Daoy (cell line): ENCODE measurements around the gene SUPT5H. TPM values are rescaled to one million over a fixed set of nuclear protein-coding genes. Genes with fewer than 3 reads are reported as not detected.

Source experiments
- DNase-seq: peaks from one replicate; pipeline ENCODE4 v3.0.0-alpha.2; 2015; ENCODE audit warnings: low read depth
- total RNA-seq: library from RNA; depleted of rRNA; stranded (reverse); fragments of >200 nt; shearing (Covaris generic); gene quantifications from 2 replicates; pipeline ENCODE4 v1.2.3, GENCODE V29; 2014

SUPT5H gene
- total RNA-seq, 1 experiment from 2014 or later, result 140 TPM

DNA sequence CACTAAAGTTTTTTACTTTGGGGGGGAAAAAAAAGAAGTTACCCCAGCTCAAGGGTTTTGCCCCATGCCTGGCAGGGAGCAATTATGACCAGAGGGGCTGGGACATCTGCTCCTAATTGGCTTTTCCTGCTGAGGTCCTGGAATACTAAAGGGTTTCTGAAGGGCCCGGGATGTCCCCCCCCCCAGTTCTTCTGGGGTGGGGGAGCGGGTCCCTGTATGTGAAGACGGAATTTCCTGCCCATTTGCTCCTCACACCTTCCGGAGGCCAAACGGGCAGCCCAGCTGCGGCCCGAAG, 52.3 kb downstream of the SUPT5H start:
- no peak for DNase-seq

DNA sequence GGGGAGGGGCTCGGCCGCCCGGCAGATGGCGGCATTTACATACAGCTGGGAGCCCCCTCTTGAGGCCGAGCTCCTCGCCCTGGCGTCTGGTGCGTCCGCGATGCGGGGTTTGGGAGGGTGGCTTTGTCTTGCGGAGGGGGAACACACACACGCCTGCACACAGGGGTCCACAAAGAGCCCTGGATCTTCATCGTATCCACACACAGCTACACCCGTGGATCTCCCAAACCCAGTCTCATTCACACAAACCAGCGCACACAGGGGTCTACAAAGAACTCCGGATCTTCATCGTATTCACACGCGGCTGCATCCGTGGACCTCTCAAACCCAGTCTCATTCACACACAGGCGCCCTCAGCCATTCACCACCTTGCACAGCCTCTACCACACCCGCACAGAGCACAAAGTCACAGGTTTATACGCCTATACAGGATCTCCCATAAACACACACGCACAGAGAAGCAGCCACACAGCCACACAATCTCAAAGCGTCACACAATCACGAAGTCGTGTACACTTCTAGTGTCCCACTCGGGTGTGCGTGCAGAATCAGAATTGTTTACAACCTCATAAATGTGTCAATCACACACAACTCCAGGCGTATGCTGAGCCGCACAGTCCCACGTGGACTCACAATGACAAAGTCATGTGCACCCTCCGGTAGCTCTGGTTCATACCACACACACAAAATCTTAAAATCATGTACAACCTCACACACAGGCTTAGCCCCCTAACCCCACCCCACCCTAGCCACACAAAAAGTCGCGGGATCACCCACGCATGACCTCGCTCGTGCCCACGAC, 52.8 kb downstream of the SUPT5H start:
- DNase-seq, result peak; percentile 68

DNA sequence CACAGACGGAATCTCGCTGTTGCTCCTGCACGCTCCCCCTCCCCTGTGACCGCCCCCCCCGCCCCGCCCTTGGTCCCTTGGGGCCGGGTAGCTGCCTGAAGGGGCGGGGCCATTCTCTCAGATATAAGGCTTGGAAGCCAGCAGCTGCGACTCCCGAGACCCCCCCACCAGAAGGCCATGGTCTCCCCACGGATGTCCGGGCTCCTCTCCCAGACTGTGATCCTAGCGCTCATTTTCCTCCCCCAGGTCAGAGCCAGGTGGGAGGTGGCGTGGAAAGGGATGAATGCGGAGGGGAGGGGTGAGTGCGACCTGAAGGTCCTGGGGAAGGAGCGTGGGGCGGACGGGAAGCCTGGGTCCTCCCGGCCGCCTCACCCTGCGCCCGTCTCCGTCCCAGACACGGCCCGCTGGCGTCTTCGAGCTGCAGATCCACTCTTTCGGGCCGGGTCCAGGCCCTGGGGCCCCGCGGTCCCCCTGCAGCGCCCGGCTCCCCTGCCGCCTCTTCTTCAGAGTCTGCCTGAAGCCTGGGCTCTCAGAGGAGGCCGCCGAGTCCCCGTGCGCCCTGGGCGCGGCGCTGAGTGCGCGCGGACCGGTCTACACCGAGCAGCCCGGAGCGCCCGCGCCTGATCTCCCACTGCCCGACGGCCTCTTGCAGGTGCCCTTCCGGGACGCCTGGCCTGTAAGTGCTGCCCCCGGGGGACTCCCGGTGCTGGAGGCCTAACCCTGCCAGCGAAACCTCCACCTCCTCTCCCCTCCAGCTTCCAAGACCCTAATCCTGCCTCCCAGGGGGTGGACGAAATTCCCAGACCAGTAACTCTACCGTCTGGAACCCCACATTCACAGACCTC, 53.6 kb downstream of the SUPT5H start, which contains the start of gene DLL3:
Gene DLL3, plus strand, starts transcription at position 150 of the 845 bp plus-strand sequence. Its CDS starts 28 bp downstream, at position 178.
- DNase-seq, result peak; percentile 50

DNA sequence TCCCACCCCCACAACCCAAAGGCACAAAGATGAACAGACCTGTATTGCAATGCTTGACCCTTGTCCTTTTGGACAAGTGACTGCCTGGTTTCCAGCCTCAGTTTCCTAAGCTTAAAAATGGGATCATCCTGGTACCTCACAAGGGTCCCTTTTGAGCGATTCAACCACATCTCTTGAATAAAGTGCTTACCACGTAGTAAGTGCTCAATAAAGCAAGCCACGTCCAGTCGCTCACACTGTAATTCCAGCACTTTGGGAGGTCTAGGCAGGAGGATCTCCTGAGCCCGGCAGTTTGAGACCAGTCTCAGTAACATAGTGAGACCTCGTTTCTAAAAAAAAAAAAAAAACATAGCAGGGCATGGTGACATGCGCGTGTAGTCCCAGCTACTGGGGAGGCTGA, 54.5 kb downstream of the SUPT5H start:
- no peak for DNase-seq

DNA sequence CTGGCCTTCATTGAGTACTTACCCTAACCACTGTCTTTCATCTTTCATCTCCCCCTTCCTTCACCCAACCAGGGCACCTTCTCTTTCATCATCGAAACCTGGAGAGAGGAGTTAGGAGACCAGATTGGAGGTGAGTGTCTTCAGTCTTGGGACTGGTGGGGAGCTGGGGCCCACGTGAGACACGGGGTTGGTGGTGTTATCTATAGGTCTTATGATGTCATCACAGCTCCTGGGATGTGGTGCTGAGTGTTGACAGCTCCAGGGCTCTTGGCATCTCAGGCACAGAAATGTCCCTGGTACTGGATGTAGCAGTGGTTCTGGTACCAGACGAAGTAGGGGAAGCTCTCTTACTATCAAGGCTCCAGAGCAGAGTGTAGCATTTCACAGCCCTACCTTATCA, 55.2 kb downstream of the SUPT5H start:
- no peak for DNase-seq

DNA sequence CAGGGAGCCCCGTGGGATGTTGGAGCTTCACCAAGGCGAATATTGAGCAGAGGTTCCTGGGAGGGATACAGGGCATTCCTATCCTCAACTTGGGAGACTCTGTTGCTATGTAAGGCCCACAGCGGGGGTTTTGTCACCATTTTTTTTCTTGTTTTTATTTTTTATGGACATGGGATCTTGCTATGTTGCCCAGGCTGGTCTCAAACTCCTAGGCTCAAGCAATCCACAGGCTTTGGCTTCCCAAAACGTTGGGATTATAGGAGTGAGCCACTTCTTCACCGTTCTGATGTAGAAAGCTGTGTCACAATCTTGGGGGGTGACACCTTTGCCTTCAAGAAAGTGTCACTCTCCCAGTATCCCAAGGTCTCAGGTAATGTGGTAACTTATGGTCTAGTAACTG, 56.0 kb downstream of the SUPT5H start:
- no peak for DNase-seq

DNA sequence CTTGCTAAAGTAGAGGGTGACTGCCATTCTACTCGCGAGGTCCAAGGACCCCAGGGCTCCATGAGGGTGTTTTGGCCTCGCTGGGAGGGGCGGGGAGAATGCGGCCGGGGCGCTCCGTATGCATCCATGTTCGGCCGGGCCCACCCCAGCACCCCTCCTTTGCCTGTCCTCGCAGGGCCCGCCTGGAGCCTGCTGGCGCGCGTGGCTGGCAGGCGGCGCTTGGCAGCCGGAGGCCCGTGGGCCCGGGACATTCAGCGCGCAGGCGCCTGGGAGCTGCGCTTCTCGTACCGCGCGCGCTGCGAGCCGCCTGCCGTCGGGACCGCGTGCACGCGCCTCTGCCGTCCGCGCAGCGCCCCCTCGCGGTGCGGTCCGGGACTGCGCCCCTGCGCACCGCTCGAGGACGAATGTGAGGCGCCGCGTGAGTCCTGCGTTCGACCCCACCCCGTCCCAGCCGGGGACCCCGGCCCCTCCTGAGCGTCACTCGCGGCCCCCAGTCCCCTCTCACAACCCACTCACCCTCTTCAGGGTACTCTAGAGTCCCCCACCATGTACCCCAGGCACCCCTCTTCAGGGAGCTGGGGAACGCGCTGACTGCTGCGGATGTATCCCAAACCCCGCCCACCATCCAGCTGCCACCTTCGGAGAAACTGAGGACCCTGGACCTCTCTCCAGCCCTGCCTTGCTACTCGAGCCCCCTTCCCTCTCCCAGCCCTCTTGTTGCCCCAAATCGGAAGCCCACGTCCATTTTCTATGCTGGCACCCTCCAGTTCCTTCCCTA, 57.4 kb downstream of the SUPT5H start:
- peak; percentile 86 for DNase-seq

DNA sequence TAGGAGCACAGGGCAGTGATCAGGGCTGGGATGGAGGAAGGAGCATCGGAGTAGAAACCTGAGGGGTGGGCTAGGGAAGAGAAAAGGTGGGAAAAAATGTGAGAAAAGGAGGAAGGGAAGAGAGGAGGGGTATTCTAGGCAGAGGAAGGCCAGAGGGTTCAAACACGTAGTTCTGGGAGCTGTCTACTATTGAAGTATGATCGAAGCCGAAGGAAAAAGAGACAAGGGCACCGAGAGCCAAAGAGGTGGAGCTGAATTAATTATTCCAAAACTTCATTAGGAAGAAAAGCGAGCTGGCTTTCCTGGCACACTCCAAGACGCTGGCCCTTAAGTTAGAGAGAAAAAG, 61.2 kb downstream of the SUPT5H start:
- DNase-seq, result no peak

DNA sequence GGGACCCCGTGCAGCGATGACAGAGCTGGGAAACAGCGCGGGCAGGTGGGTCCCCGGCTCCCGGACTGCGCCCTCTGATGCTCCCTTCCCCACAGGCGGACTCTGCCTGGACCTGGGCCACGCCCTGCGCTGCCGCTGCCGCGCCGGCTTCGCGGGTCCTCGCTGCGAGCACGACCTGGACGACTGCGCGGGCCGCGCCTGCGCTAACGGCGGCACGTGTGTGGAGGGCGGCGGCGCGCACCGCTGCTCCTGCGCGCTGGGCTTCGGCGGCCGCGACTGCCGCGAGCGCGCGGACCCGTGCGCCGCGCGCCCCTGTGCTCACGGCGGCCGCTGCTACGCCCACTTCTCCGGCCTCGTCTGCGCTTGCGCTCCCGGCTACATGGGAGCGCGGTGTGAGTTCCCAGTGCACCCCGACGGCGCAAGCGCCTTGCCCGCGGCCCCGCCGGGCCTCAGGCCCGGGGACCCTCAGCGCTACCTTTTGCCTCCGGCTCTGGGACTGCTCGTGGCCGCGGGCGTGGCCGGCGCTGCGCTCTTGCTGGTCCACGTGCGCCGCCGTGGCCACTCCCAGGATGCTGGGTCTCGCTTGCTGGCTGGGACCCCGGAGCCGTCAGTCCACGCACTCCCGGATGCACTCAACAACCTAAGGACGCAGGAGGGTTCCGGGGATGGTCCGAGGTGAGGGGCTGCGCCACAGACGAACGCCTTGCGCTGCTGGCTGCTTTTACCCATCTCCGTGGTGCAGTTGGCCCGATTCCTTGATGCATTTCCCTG, 61.7 kb downstream of the SUPT5H start:
- DNase-seq, result peak; percentile 91

DNA sequence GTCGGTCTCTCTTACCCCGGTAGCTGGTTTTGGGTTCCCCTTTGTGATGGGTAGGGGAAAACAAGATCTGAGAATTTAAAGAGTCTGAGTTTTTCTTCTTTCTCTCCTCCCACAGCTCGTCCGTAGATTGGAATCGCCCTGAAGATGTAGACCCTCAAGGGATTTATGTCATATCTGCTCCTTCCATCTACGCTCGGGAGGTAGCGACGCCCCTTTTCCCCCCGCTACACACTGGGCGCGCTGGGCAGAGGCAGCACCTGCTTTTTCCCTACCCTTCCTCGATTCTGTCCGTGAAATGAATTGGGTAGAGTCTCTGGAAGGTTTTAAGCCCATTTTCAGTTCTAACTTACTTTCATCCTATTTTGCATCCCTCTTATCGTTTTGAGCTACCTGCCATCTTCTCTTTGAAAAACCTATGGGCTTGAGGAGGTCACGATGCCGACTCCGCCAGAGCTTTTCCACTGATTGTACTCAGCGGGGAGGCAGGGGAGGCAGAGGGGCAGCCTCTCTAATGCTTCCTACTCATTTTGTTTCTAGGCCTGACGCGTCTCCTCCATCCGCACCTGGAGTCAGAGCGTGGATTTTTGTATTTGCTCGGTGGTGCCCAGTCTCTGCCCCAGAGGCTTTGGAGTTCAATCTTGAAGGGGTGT, 62.5 kb downstream of the SUPT5H start:
- no peak for DNase-seq

DNA sequence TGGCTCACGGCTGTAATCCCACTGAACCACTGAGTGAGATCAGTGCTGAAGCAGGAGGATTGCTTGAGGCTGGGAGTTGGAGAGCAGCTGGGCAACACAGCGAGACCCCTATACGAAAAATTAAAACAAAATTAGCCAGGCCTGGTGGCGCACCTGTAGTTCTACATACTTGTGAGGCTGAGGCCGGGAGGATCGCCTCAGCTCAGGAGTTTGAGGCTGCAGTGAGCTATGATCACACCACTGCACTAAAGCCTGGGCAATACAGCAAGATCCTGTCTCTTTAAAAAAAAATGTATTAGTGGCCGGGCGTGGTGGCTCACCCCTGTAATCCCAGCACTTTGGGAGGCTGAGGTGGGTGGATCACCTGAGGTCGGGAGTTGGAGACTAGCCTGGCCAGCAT, 63.2 kb downstream of the SUPT5H start:
- DNase-seq, result no peak

DNA sequence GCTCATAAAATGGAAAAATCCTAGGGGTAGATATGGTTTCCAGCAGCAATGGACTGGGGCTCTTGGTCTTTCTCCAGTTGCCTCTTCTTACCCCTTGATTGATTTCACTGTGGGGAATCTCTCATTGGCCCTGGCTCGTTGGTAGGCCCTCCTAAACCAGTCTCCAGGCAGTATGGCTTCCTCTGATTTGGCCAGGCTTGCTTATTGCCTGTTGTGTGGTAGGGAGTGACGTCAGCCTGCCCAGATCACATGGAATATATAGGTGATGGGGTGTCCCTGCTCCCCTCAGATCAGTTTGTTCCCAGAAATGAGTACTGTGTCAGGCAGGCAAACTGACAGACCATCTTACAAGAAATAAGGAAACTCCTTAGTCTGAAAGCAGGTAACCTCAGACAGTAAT, 63.9 kb downstream of the SUPT5H start:
- DNase-seq, result no peak

DNA sequence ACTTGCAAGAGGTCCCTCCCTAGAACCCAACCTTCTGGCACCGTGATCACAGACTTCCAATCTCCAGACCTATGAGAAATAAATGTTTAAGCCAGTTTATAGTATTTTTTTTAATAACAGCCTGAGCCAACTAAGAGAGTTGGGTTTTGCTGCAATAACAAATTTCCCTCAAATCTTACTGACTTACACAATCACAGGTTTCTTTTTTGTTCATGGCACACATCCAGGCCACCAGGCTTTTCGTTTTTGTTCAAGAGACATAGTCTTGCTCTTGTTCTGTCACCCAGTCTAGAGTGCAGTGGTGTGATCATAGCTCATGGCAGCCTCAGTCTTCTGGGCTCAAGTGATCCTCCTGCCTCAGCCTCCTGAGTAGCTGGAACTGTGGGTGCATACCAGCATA, 67.6 kb downstream of the SUPT5H start:
- DNase-seq, result no peak

DNA sequence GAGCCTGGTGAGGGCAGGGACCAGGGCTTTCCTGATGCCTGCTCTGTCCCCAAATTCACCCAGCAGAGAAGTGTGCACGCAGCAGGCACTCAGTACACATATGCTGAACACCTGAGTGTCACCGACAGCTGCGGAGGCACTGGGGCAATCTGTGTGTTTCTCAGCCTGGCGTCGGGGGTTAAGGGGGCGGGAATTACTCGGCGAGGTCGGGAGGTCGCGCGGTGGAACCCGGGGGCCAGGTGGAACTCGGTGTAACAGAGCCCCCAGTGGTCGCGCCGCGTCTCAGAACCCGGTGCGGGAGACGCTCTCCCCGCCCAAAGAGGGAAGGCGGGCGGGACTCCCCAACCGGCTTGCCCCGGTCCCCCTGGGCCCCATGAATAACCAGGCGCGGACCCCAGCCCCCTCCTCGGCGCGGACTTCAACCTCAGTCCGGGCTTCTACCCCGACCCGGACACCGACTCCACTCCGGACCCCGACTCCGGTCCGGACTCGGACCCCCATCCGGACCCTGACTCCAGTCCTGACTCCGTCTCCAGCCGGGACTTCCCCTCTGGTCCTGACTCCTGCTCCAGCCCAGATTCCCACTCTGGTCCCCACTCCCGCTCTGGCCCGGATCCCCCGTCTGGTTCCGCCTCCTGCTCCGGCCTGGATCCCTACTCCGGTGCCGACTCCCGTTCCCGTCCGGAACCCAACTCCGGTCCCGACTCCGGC, 69.6 kb downstream of the SUPT5H start, which contains the start of gene SELENOV:
Gene SELENOV, plus strand, starts transcription at position 300 of the 711 bp plus-strand sequence. Its CDS starts 74 bp downstream, at position 374.
- DNase-seq, result peak; percentile 61

DNA sequence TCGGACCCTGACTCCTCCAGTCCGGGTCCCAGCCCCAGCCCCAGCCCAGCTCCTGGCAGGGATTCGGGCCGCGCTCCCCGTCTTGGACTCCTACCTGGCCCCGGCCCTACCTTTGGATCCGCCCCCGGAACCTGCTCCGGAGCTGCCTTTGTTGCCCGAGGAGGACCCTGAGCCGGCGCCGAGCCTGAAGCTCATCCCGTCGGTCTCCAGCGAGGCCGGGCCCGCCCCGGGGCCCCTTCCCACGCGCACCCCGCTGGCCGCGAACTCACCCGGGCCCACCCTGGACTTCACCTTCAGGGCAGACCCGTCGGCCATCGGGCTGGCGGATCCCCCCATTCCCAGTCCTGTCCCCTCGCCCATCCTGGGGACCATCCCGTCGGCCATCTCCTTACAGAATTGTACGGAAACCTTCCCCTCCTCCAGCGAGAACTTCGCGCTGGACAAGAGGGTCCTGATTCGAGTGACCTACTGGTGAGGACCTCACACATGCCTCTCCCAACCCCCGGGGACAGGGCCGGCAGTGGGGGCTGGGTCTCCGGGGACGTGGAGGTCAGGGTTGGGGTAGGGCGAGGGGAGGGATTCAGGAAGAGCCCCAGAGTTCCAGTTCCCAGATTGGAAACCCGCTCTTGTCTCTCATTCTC, 70.3 kb downstream of the SUPT5H start:
- no peak for DNase-seq

DNA sequence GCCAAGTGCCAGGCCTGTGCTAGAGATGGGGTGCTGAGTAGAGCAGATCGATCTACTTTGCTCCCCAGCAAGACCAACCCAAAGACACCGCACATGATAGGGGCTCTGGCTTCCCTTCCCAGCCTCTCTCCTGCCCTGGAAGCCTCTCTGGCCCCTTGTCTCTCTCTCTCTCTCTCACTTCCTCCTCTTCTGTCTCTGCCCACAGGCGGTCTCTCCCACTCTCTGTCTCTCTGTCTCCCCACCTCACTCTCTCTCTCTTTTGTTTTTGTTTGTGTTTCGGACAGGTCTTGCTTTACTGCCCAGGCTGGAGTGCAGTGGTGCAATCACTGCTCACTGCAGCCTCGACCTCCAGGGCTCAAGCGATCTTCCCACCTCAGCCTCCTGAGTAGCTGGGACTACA, 70.9 kb downstream of the SUPT5H start:
- no peak for DNase-seq

DNA sequence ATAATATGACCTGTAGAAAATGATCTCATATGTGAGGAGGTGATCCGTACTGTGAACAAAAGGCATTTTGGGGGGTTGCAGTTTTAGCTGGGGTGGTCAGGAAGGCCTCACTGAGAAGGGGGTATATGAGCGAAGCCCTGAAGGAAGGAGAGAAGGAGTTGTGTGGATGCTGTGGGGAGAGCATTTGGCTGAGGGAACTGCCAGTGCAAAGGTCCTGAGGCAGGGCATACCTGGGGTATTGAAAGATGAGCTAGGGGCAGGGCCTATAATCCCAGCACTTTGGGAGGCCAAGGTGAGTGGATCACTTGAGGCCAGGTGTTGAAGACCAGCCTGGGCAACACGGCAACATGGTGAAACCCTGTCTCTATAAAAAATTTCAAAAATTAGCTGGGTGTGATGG, 72.0 kb downstream of the SUPT5H start:
- no peak for DNase-seq

DNA sequence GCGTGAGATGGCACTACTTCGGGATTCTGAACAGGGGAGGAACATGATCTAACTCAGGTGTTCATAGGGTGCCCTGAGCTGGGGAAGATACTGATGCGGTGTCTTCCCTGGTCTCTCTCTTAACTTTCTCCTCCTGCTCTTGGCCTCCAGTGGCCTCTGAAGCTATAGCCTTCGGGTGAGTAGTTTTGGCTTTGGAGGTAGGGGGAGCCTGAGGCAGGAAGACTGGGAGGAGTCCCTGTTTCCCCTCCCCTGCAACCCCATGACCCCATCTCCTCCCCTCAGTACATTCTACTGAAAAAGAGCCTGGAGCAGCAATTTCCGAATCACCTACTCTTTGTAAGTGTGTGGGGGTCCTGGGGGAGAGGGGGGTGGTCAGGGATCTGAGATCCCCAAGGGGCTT, 73.1 kb downstream of the SUPT5H start:
- DNase-seq, result no peak

DNA sequence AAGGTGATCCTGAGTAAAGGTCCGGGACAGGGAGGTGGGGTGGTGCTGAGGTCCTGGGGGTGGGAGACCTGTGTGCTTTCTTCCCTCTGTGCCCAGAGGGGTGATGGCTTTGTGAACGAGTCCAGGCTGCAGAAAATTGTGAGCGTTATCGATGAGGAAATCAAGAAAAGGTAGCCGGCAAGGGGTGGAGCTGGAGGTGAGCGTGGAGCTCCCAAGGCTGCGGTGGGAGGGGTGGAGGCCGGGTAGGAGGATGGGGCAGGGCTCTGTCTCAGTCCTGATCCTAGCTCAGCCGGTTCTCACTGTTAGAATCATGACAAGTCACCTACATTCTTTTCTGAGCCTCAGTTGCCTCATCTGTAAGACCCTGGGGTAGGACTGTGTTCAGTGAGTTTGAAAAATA, 73.6 kb downstream of the SUPT5H start:
- DNase-seq, result no peak
